SKM-1 (cell line): ENCODE data around the gene BARX2.

Experiments
- DNase-seq: peaks from one replicate; lab custom pipeline; 2025; ENCODE audit not compliant: unreplicated experiment; lab: John Stamatoyannopoulos, UW

BARX2 gene

DNA sequence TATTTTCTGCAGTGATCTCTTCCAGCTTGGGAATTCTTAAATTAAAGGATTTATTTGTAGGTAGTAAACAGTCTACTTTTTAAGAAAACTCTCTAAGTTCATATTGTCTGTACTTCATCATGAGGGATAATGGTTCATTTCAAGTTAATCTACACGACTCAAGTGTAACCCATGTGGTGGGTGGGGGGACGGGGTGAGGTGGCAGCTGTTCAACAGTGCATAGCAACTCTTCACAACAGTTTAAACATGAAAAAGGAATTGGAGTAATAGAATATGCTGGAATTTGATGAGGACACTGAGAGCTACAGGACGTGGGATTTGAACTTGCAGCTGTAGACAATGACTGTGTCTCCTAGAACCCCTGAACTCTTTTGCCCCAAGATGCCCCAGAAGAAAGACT lies 20.8 kb downstream of the BARX2 start:
- no peak for DNase-seq

DNA sequence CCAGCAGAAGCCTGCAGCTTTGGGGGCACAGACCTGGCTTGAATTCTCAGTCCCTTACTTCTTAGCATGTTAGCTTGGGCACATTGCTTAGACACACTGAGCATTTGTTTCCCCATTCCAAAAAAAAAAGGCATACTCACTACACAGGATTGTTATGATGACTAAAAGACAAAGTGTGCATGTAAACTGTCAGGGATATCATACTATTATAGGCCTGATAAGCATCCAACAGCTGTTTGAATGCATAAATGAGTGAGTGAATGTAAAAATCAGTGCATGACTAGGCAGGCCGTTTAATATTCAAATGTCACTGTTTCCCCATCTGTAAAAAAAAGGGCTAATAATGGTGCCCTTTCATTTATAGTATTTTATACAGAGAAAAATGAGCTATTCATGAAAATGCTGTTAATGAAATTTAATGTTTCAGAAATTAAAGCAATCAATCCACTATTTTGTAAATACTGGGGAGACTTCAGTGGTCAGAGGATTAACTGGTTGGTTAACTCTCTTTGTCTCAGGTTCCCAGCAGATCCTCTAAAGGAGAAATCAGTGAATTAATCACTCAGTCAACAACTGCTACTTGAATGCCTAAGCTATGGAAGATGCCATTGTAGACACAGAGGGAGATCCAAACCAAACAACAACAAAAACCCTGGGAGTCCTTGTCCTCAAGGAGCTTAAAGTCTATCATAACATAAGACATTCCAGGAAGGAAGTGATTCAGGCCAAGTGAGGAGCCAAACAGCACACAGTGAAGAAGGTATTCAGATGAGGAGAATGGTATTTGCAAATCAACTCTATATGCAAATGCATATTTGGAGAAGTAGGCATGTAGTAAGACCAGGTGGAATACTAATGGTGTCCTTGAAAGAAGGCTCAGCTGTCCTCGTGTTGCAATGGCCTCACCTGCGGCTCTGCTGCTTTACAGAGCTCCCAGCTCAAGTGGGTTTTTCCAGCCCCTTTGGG lies 26.8 kb downstream of the BARX2 start:
- no peak for DNase-seq

DNA sequence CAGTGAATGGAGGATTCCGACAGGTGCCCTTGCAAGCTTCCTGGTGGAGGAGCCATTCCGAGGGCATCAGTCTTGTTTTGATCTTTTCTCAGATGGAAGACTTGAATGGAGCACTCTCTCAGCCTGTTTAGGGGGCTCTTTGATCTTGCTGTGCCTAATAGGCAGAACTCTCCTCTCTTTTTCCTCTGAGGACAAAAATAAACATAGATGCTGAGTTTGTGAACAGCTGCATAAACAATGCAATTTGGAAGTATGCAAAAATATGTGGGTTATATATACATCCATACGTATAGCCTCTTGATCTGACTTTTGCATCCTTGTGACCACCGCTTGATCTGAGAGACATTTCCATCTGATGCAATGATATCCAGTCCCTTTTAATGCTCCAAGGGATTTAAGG lies 29.1 kb downstream of the BARX2 start:
- DNase-seq: no peak

DNA sequence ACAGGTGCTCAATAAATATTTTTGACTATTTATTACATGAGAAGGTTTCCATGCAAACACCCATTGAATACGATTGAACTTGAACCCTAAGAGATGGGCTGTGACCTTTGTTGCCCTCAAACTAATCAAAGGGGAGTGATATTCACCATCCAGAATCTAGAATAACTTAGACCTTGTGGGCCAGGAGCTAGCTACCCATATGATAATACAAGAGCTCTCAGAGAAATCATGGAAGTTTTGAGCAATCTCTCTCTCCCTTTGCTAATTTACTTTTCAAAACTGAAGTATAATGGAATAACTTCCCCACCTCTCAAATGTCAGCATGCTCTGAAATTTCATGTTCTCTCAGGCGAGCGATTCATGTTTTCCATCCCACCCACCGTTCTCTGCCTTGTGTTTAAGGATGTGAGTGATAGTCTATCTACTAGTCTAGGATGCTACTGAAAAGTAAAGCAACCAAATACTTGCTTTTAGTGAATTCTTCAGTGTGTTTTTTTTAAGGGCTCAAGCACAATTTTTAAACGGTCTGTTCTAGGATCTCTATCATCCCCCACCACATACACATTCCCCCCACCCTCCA lies 33.3 kb downstream of the BARX2 start:
- DNase-seq: no peak

DNA sequence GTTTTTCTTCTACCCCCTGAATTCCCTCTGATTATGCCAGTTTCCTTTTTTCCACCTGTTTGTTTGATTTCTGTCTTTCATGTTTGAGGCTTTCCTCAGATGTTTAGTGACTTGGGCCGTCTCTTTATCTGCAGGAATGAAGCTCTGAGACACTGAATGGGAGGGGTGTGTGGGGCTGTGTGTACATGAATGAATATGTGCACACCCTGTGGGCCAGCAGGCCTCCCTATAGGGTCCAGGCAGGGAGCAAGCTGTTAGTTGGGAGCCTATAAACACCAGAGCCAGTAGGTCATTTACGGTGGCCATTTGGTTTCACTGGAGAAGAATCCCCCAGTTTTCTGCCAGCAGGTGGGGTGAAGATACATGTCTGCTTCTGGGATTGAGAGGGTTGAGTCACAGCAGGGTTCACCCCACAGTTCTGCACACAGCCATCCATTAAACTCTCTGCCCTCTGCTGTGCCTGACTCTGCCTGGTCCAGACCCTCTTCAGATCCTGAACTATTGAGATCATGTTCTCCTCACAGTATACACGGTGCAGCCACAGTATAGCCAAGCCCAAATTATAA lies 34.8 kb downstream of the BARX2 start:
- no peak for DNase-seq

- no peak for DNase-seq
Measured at GRCh38 chr11:129412494-129412893, 36.8 kb downstream of the BARX2 start.

GRCh38 chr11:129414144-129414872 lies 38.7 kb downstream of the BARX2 start:
- DNase-seq: no peak

GRCh38 chr11:129416080-129416820 lies 40.6 kb downstream of the BARX2 start:
- DNase-seq: no peak

- no peak for DNase-seq
Measured at GRCh38 chr11:129417458-129417857, 41.8 kb downstream of the BARX2 start.

DNA sequence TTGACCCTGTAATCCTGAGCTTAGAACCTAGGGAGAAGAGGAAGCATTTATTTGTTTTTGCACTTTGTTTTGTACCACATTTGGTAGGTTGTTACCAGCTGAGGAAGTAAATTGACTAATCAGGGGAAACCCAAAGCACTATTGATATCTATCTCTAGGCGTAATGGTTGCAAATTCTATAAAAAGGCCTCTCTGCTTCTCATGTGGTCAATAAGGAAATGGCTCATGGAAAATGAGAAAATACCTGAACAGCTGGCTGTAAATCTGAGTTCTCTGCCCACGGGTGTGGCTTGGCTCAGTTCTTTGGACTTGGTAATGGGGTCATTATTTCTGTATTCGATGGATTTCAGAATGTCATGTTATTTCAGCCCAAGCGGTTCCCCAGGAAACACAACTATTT lies 42.4 kb downstream of the BARX2 start:
- no peak for DNase-seq

DNA sequence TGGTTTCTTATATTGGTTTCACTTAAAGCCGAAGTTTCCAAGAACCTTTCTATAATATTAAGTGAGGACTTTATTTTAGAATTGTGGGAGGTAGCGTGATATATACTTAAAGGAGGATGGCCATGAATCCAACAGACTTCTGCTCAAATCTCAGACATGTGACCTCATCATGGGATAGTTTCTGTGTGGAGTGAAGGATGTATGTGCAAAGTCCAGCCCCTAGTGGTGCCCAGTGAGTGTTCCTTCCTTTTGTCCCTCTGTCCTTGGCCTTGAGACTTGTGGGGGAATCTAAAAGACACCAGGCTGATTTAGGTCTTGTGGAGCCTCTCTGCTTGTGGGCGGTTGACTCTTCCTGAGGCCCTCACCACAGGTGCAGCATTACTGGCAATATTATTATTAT lies 43.7 kb downstream of the BARX2 start:
- DNase-seq: no peak

GRCh38 chr11:129423426-129423825 lies 47.8 kb downstream of the BARX2 start:
- no peak for DNase-seq

DNA sequence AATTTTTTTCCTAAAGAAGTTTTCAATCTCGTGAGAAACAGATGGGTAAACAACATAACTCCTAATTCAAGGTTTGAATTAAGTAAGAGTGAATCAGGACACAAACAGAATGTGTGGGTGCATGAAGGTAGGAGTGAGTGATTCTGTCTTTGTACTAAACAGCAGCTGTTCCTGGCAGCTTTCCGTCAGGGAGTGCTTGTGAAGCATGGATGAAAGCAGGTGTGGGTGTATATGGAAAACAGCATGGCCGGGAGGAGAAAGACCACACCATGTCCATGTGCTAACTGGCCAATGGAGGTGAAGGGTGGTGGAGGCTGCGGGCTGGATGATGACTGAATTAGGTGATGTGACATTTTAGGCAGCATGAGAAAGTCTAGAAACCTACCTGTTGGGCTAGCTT lies 49.6 kb downstream of the BARX2 start:
- DNase-seq: no peak

DNA sequence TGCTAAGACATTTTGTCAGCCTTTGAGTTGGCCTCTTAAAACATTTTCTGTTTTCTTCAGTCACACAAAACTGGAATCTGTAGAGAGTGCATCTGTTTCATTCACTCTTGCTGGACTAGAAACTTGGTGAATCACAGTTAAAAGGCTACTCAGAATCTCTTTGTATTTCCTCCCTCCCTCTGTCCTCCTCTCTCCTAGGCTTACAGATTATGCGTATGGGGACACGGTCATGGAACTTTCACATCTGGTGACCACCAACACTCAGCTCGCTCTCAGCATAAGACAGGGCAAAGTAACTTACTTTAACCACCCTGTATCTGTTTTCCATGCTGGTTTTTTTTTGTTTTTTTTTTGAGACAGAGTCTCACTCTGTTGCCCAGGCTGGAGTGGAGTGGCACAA lies 50.4 kb downstream of the BARX2 start:
- DNase-seq: no peak

DNA sequence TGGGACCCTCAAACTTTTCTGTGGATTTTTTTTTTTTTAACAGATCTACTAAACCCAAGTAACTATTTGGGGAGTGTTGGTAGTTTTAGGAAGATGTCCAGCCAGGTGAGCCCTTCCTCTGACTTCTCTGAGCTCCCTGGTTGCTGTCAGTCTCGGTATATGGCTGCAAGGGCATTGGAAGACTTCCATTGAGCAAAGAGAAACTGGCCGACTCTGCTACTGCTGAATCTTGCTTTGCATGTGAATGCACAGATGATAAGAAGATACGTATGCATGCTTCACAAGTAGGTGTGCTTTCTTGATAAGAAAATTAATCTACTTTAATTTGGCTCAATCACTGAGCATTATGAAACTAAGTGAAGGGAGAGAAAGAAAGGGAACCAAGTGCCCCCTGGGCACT lies 51.1 kb downstream of the BARX2 start:
- no peak for DNase-seq

DNA sequence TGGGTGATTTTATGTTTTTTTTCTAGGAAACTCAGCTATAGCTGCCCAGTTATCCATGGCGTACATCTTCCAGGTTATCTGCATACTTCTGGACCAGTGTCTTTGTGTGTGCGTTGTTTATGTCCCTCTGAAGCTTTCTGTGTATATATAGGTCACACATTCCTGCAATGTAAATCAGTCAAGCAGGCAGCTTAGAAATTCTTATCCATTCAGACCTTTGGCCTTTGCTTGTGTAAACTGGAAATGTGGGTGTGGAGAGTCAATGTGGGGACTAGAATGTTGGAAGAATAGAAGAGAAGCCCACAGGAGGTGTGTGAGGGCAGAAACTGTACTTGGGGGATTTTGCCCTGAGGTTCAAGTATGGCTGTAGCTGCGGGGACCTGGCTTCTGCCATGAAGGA lies 51.7 kb downstream of the BARX2 start:
- no peak for DNase-seq

DNA sequence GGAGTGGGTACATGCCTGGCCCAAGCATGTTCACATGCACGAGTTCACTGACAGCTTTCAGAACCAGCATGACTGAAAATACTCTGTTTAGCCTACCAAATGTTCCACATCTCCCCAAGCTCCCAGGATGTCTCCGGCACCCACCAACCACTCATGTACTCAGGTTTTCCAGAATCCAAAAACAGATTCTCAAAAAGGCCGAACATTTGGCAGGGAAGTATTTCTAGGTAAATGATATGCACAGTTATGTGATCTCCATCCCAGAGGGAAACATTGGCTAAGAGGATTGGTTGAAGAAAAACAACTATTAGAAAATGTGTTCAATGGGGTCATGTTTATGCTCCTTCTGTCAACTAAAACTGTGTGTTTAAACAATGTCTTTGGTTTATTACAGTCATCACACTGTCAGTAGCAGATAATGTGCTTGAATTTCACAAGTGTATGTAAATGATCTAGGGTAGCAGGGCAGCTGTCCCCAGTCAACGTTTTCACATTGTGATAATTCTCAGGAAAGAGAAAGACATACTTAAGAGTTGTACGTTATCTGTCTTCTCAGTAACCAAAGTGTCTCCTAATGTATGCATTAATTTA lies 52.3 kb downstream of the BARX2 start:
- DNase-seq: no peak

GRCh38 chr11:129428557-129428956 lies 52.9 kb downstream of the BARX2 start:
- DNase-seq: no peak

DNA sequence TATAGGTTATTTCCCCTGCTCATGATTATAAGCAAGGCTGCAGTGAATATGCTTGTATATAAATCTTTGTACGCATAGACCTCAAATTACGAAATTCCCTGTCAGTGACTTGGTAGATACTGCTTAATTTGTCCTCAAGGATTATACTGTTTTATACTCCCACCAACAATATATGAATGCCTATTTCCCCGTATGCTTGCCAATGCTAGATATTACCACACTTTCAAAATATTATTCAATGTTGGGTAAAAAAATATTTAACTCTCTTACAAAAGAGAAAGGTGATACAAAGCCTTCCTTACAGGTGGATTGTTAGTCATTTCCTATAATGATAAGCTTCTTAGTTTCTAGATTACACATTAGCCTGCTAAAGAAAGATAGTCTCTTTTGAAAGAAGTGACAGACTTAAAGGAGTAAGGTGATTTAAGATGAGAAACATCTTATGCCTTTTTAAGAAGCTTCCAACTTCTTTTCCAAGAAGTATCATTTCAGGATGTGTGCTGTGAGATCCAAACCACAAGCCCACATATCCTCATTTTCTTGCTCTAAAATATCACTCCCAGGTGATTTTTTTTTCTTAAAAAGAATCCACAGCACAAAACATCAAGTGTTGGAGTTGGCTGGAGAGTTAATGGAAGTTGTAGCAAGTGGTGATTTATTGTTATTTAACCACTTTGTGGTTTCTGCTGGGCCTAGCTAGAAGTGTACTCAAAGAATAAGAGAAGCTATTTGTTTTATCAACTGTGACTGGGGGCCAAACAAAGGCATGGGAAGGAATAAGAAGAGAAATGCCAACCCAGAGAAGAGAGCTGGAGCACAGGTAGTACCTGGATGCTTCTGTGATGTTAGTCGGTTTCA lies 59.2 kb downstream of the BARX2 start:
- DNase-seq: no peak
